Heart left ventricle (tissue), 16 donors: ENCODE results near the gene TXK. TPM values are rescaled to one million over a fixed set of nuclear protein-coding genes. Genes with fewer than 3 reads are reported as not detected.

ENCODE experiments used
- ATAC-seq, 4 donors: fragments of 200-7000 bp; cut with Tn5 transposase; one replicate each; pipeline ENCODE4 v1.9.1; 2020 to 2022; ENCODE audit warnings: moderate library complexity in 4 of 4, mild to moderate bottlenecking in 3 of 4, moderate number of reproducible peaks in 1 of 4
- DNase-seq, 5 donors: peaks; one replicate each; pipeline ENCODE4 v3.0.0-alpha.2; 2020
- H3K27ac ChIP-seq, 12 donors: fragments of 200-600 bp; sonication (generic) in 4 of 12; one replicate each; pipeline versions ENCODE4 v1.5.0 to v1.8.0; 2016 to 2022; ENCODE audit warnings: mild to moderate bottlenecking in 2 of 12
- H3K27me3 ChIP-seq, 9 donors: fragments of 200-600 bp; sonication (generic) in 2 of 9; one replicate each; pipeline versions ENCODE4 v1.5.1 to v1.8.0; 2016 to 2022; ENCODE audit warnings: mild to moderate bottlenecking in 3 of 9
- H3K36me3 ChIP-seq, 9 donors: fragments of 200-600 bp; sonication (generic) in 2 of 9; one replicate each; pipeline versions ENCODE4 v1.5.0 to v1.8.0; 2018 to 2022; ENCODE audit warnings: mild to moderate bottlenecking in 2 of 9
- H3K4me1 ChIP-seq, 12 donors: fragments of 200-600 bp; sonication (generic) in 4 of 12; one replicate each; pipeline versions ENCODE4 v1.5.0 to v1.8.0; 2016 to 2022; ENCODE audit warnings: mild to moderate bottlenecking in 3 of 12
- H3K4me3 ChIP-seq, 12 donors: fragments of 200-600 bp; sonication (generic) in 4 of 12; one replicate each; pipeline versions ENCODE4 v1.5.0 to v1.8.0; 2017 to 2022; ENCODE audit warnings: mild to moderate bottlenecking in 9 of 12, moderate library complexity in 4 of 12
- H3K9me3 ChIP-seq, 12 donors: fragments of 200-600 bp; sonication (generic) in 4 of 12; one replicate each; pipeline versions ENCODE4 v1.5.0 to v1.8.0; 2016 to 2022; ENCODE audit warnings: mild to moderate bottlenecking in 1 of 12
- CTCF ChIP-seq, 12 donors: fragments of 200-600 bp; sonication (generic) in 4 of 12; IDR thresholded peaks; one replicate each; pipeline versions ENCODE4 v1.5.0 to v1.8.0; 2018 to 2022; ENCODE audit warnings: antibody characterized with exemption in 12 of 12, mild to moderate bottlenecking in 5 of 12
- POLR2A ChIP-seq, 2 donors: fragments of 450-650 bp; IDR thresholded peaks; one replicate each; pipeline ENCODE4 v1.6.1; 2017; ENCODE audit warnings: antibody characterized with exemption in 2 of 2, mild to moderate bottlenecking in 2 of 2, moderate library complexity in 2 of 2
- WGBS, 4 donors: extraction: QIAGEN DNeasy Blood & Tissue Kit in 2 of 4; methylation state at CpG; one replicate each; pipeline versions ENCODE4 v1.1.5 to v1.1.7; 2013 to 2018; 5-methylcytosine and 5-hydroxymethylcytosine counted together
- intact Hi-C, 10 donors: fragments of 100-400 bp; cut with DNase I; formaldehyde crosslinking; loops; one replicate each; pipeline versions ENCODE4 v1.11.1 to v1.14.2; 2022
- polyA plus RNA-seq, 2 donors: library from polyadenylated mRNA; stranded (reverse); fragments of 200-250 nt; gene quantifications; one replicate each; pipeline ENCODE4 v1.2.3, GENCODE V29; 2013
- total RNA-seq, 9 donors: library from RNA; depleted of rRNA in 2 of 9; stranded (reverse); fragments of >200 nt in 2 of 9; fragmentation: NEBNext Ultra II Directional in 3 of 9; extraction: Animal tissue kit (Norgen Biotek cat#: 25700) in 3 of 9; gene quantifications; one replicate each; pipeline versions ENCODE4 v1.1.0 to v1.2.4, GENCODE V29; 2016 to 2023
- donor health status: ischemic (EF 13 %, LVEDD 7.1; RV severe dilation, severe dysfunction).
- donor health status: healthy with polysubstance abuse.
- donor health status: DM: no; HTN: yes; CAD: no.
- donor health status: DM: no; HTN: no; CAD: no.
- donor health status: ischemic (EF 25% LVEDD 6.9; RV normal size, moderate dysfunction).
- donor health status: ischemic (EF 25% LVEDD 5.7; RV mildly dilated, moderate dysfunction).
- donor health status: healthy.
- donor health status: DM: yes; HTN: yes; CAD: no.
- donor health status: ischemic (EF 35%, LVEDD 5.7; RV mildly dilated, moderate dysfunction).
- donor health status: nonischemic (EF 11% LVEDD 7.7; RV severe dilation, severe dysfunction).
- donor health status: DM: yes; HTN: yes; CAD: no.
- donor health status: PGD.
- donor health status: ischemic (EF 29% LVEDD 5.4; RV normal size, mild dysfunction).
- donor health status: nonischemic (EF 23%, LVEDD 6.1; RV moderate dilation, normal function).

TXK gene
- total and polyA plus RNA-seq, 11 donors: 0.18 to 3.3 (median 0.51) TPM; not detected in 1

GRCh38 chr4:48032721-48033120, 101.3 kb downstream of the TXK start:
- H3K27me3 ChIP-seq: no peaks in the 10 kb centered on the region
- H3K9me3 ChIP-seq: no peaks in the 10 kb centered on the region
- no peak overlapping the region for H3K27ac ChIP-seq
- peaks cover 0 to 6% (median 0%) of the 10 kb centered on the region in 12 donors for H3K4me1 ChIP-seq
- no peak overlapping the region for H3K4me3 ChIP-seq
- intact Hi-C loops: no loop called here
- DNase-seq: no peak
- H3K36me3 ChIP-seq: no peaks in the 10 kb centered on the region
- ATAC-seq: no peak
- no peak for TF ChIP-seq POLR2A (IDR thresholded peaks at IDR 0.05)
- no peak for TF ChIP-seq CTCF (IDR thresholded peaks at IDR 0.05)

GRCh38 chr4:48031802-48032525, 102.1 kb downstream of the TXK start:
- H3K4me1 ChIP-seq: peaks cover 0 to 6% (median 0%) of the 10 kb centered on the region in 12 donors
- no peak overlapping the region for H3K4me3 ChIP-seq
- intact Hi-C loops: no loop called here
- TF ChIP-seq POLR2A (IDR thresholded peaks at IDR 0.05) (no peak), CTCF (IDR thresholded peaks at IDR 0.05) (no peak)
- ATAC-seq: peak; percentile 91 to 98 (median 98)
- no peaks in the 10 kb centered on the region for H3K9me3 ChIP-seq
- H3K27me3 ChIP-seq: no peaks in the 10 kb centered on the region
- 43 to 48% (median 45%) methylated on average over 12 of the region's 12 CpGs for WGBS, 4 donors
- peak in 3 of 5 donors; percentile 30 to 49 (median 43) for DNase-seq
- H3K36me3 ChIP-seq: no peaks in the 10 kb centered on the region
- peak overlapping the region in 3 of 12 donors; percentile 29 to 44 (median 42) for H3K27ac ChIP-seq

- no peak for DNase-seq
- Histone ChIP-seq H3K4me3 (no peak overlapping the region), H3K9me3 (no peaks in the 10 kb centered on the region), H3K27me3 (no peaks in the 10 kb centered on the region), H3K27ac (no peak overlapping the region), H3K4me1 (peaks cover 0 to 6% (median 0%) of the 10 kb centered on the region in 12 donors), H3K36me3 (no peaks in the 10 kb centered on the region)
- intact Hi-C loops: no loop called here
- WGBS, 4 donors: 66 to 68% (median 68%) methylated on average over 3 of the region's 3 CpGs
- no peak for TF ChIP-seq POLR2A (IDR thresholded peaks at IDR 0.05)
- TF ChIP-seq CTCF (IDR thresholded peaks at IDR 0.05): no peak
- no peak for ATAC-seq
Measured at GRCh38 chr4:48030470-48030869, 103.6 kb downstream of the TXK start.

- H3K4me3 ChIP-seq: no peak overlapping the region
- H3K4me1 ChIP-seq: peaks cover 0 to 9% (median 0%) of the 10 kb centered on the region in 12 donors
- H3K27ac ChIP-seq: no peak overlapping the region
- H3K27me3 ChIP-seq: no peaks in the 10 kb centered on the region
- TF ChIP-seq CTCF (IDR thresholded peaks at IDR 0.05): no peak
- TF ChIP-seq POLR2A (IDR thresholded peaks at IDR 0.05): no peak
- H3K36me3 ChIP-seq: no peaks in the 10 kb centered on the region
- 10 to 50% (median 39%) methylated on average over 2 of the region's 2 CpGs for WGBS, 4 donors
- H3K9me3 ChIP-seq: no peaks in the 10 kb centered on the region
- DNase-seq (no peak), ATAC-seq (no peak)
- intact Hi-C loops: no loop called here
Measured at GRCh38 chr4:48028696-48029095, 105.4 kb downstream of the TXK start.
